HFF-Myc (cell line): ENCODE measurements around the gene SKOR2.
A peak's percentile ranks its signal among the peaks of the same experiment; 100 is the strongest.

Experiments
- DNase-seq: peaks from one replicate; pipeline ENCODE4 v3.0.0-alpha.2; 2011; ENCODE audit warnings: low read depth; ENCODE audit errors: extremely low read depth
- H3K4me3 ChIP-seq: replicated peaks from 2 replicates; pipeline ENCODE4 v1.5.1; 2011; ENCODE audit warnings: low read depth, mild to moderate bottlenecking, control low read depth, low read length
- TF ChIP-seq, protein P1 (sequence below): IDR thresholded peaks from 2 replicates; pipeline ENCODE4 v1.5.1; 2012; ENCODE audit warnings: mild to moderate bottlenecking, low read depth, low read length, control low read depth; ENCODE audit errors: missing control alignments

The SKOR2 gene

DNA sequence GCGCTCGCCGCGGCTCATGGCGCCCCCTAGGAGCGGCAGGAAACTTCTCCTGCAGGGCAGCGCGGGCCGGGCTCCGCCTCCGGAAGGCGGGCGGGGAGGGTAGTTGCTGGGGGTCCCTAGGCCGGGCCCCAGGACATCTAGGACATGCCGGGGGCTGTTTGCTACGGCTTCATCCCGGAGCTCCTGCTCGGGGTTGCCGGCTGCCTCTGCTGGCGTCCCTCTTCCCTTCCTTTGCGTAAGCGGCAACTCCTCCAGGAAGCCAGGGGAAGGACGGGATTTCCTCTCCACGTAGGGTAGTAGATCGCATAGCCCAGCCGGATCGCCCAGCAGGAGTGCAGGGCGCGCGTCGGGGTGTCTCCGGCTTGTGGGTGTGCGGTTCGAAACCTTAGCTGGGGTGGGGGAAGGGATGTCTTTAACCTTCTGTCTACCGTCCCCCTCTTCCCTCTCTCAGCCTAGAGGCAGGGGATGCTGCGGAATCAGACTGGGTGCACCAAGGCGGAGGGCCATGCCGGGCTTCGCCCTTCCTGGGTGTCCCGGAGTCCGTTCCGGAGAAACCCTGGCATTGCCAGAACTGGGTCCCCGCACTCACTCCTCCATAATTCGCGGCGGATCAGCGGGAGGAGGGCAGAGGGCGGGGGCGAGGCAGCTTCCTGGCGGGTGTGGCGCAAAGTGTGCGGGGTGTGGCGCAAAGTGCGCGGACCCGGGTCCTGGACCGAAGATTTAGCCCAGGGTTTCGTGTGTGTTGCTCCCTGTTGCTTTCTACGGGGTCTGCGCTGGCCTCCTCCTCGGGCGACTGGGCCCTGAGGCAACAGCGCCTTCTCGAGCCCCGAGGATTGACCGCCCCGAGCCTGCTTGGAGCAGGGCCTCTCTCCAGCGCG, 12.2 kb upstream of the SKOR2 start:
- peak overlapping the region; percentile 24 for H3K4me3 ChIP-seq
- DNase-seq, result no peak
- TF ChIP-seq, protein P1, sequence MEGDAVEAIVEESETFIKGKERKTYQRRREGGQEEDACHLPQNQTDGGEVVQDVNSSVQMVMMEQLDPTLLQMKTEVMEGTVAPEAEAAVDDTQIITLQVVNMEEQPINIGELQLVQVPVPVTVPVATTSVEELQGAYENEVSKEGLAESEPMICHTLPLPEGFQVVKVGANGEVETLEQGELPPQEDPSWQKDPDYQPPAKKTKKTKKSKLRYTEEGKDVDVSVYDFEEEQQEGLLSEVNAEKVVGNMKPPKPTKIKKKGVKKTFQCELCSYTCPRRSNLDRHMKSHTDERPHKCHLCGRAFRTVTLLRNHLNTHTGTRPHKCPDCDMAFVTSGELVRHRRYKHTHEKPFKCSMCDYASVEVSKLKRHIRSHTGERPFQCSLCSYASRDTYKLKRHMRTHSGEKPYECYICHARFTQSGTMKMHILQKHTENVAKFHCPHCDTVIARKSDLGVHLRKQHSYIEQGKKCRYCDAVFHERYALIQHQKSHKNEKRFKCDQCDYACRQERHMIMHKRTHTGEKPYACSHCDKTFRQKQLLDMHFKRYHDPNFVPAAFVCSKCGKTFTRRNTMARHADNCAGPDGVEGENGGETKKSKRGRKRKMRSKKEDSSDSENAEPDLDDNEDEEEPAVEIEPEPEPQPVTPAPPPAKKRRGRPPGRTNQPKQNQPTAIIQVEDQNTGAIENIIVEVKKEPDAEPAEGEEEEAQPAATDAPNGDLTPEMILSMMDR, result peak; percentile 39

DNA sequence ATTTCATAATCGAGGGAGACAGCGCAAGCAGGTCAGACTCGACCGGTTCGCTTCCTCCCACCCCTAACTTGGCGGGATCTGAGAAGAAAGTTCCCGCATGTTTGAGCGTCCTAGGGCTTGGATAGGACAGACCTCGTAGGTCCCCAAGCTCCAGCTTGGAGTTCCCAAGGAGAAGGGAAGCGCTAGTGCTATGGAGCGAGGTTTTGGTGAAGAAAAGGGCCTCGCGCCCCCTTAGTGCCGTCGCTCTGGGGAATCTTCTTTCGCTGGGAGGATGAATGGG, 11.6 kb upstream of the SKOR2 start:
- TF ChIP-seq, protein P1, result no peak
- no peak for DNase-seq
- no peak overlapping the region for H3K4me3 ChIP-seq

DNA sequence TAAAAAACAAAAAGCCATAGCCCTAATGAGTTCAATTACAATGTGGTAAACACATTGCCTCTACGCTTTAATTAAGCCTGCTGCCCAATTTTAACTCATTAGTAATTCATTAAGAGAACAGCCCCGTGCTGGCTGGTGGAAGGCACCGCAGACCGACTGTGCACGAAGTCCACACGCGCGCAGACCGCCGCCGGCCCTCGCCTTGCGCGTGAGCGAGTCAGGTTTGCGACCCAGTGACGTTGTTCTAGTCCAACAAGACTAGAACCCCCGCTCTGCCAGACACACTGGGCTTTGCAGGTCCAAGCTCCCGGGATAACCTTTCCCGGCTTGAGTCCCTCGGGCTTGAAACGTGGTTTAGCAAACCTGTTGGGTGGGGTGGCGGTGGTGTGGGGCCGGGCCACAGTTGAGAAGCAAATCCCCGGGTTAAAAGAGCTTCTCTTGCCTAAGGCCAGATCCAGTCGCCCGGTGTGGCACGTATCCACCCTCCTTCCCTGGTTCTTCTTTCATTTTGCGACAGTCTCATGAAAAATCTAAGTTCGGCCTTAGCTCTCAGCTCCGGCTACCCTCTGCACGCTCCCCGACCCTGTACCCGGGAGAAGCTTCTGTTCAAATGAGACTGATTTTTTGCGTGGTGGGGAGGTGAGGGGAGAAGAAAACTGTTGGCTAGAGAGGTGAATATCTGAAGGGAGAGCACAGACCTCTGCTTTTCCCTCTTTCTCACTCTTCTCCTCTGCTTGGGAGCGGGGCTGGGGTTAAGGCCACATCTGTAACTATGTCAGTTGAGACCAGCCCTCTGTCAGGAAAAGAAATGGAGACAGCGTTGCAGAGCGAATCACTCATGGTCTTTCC, 11.1 kb upstream of the SKOR2 start:
- TF ChIP-seq, protein P1, result no peak
- no peak for DNase-seq
- H3K4me3 ChIP-seq, result no peak overlapping the region

DNA sequence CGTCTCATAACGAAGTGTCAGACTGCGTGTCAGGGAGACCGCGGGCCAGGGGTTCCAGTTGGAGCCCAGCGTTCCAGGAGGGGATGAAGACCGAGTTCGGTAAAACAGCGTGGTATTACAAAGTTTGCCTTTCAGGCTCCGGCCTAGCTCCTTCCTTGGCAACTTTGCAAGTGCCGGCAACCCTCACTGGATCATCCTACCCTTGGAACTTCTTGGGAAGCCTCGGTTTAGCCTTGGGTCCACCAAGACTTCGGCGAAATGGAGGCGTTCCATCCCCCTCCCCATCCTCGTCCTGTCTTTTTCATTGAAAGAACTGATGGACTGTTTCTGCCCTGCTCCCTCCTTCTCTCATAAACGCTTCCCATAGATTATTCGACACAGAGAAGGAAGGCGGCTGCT, 10.4 kb upstream of the SKOR2 start:
- TF ChIP-seq, protein P1, result no peak
- no peak for DNase-seq
- H3K4me3 ChIP-seq, result no peak overlapping the region

DNA sequence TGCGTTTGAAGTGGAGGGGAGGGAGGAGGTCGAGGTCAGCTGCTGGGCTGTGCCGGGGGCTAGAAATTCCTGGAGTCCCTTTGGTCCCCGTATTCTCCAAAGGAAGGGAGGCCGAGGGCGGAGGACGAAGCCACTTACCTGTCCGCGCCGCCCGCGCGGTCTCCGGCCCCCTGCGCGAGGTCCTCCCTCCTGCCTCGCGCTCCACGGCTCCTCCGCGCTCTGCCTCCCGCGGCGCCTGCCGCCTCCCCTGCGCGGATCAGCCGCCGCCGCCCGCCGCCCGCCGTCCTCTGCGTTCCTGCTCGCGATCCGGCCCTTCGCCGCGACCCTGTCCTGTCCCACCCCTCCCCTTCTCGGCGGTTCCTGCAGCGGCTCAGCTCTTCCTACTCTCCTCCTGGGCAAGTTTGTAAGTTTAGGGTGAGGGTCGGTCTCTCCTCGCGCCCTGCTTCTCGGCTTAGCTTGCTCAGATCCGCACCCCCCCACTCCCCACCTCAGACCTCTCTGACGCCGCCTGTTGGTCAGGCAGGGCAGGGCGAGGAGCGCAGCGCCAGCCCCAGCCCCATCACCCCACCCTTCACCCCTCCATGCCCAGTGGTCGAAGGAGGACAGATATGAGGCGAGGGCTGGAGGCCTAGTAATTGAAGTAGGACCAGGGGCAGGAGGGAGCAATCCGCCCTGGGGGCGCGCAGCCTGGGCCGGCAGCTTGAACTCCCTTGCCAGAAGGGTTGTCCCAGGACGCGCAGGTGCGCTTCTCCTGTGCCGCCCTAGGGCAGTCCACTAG, 9.7 kb upstream of the SKOR2 start:
- TF ChIP-seq, protein P1, result no peak
- no peak overlapping the region for H3K4me3 ChIP-seq
- no peak for DNase-seq

DNA sequence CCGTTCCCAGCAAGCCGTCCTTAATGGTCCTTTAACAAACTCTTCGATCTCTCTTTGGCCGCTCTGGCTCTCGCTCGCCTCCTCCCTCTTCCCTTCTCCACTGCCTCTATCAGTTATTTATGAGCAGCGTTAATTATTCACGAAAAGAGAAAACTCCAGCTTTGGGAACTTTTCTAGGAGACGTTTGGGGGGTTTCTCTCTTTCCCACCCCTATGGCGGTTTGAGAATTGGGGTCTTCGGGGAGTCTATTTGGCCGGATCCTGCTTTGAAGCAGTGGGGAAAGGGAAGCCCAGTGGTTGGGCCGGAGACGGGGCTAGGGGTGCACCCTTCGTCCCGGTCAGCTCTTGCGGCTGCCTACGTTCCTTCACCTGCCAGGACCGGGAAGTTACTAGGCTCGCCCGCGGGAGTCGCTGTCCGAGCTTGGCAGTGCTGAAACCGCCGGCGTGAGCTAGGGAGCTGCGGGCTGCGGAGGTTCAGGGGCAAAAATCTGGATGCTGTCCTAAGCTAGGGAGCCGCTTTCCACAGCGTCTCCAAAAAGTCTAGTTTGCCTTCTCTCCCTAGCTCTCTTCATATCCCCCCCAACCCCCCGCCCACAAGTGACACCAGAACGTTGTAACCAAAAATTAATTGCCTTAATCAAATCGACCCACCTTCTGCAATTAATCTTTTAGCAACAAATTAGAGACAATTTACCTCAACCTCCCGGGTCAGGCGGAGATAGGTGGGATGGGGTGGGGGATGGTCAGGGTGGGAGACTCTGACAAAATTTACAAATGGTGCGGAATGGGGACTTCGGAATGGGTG, 8.9 kb upstream of the SKOR2 start:
- H3K4me3 ChIP-seq, result no peak overlapping the region
- DNase-seq, result no peak
- TF ChIP-seq, protein P1, result no peak
